CD14-positive monocyte (primary cell): ENCODE data around the gene CXCR4. TPM values are rescaled to one million over a fixed set of nuclear protein-coding genes. Genes with fewer than 3 reads are reported as not detected.

ENCODE experiments used
- DNase-seq, 3 donors: peaks; one replicate each; pipeline ENCODE4 v3.0.0-alpha.2; 2011 to 2022
- H2AFZ ChIP-seq: 2 replicates; pipeline ENCODE4 v1.6.0; 2012; ENCODE audit warnings: mild to moderate bottlenecking, low read depth, low read length, inconsistent platforms; ENCODE audit not compliant: insufficient read depth, poor library complexity, severe bottlenecking
- H3K27ac ChIP-seq, 2 donors: 1 replicate in 1 of 2; 2 replicates in 1 of 2; pipeline ENCODE4 v1.5.1; 2012 to 2013; ENCODE audit warnings: low read length in 2 of 2, control low read depth in 1 of 2, inconsistent platforms in 1 of 2, low read depth in 1 of 2, mild to moderate bottlenecking in 1 of 2
- H3K27me3 ChIP-seq, 2 donors: one replicate each; pipeline versions ENCODE4 v1.6.0 to v1.6.1; 2011 to 2013; ENCODE audit warnings: low read length in 2 of 2; ENCODE audit not compliant: control insufficient read depth in 2 of 2, insufficient read depth in 2 of 2
- H3K36me3 ChIP-seq, 2 donors: replicated peaks in 1 of 2; 1 replicate in 1 of 2; 2 replicates in 1 of 2; pipeline versions ENCODE4 v1.5.1 to v1.6.1; 2012 to 2013; ENCODE audit warnings: low read length in 2 of 2, control low read depth in 1 of 2, inconsistent platforms in 1 of 2, mild to moderate bottlenecking in 1 of 2; ENCODE audit not compliant: insufficient read depth in 2 of 2, control insufficient read depth in 1 of 2
- H3K4me1 ChIP-seq, 2 donors: 1 replicate in 1 of 2; 2 replicates in 1 of 2; pipeline versions ENCODE4 v1.5.1 to v1.6.1; 2012 to 2013; ENCODE audit warnings: low read length in 2 of 2, control low read depth in 1 of 2, inconsistent platforms in 1 of 2, mild to moderate bottlenecking in 1 of 2, moderate library complexity in 1 of 2; ENCODE audit not compliant: insufficient read depth in 2 of 2, control insufficient read depth in 1 of 2
- H3K4me2 ChIP-seq: replicated peaks from 2 replicates; pipeline ENCODE3; 2012; ENCODE audit warnings: low read length, moderate library complexity, mild to moderate bottlenecking; ENCODE audit not compliant: poor library complexity, severe bottlenecking; ENCODE audit errors: extremely low read depth
- H3K4me3 ChIP-seq, 3 experiments: fragments of 200-600 bp in 1 of 3; sonication (generic) in 1 of 3; replicated peaks in 1 of 3; 1 replicate in 2 of 3; 2 replicates in 1 of 3; pipeline ENCODE4 v1.5.1; 2011 to 2013; ENCODE audit warnings: low read length in 3 of 3, mild to moderate bottlenecking in 3 of 3, control low read depth in 2 of 3, low read depth in 2 of 3, inconsistent platforms in 1 of 3, moderate library complexity in 1 of 3
- H3K79me2 ChIP-seq: 2 replicates; pipeline ENCODE4 v1.6.0; 2012; ENCODE audit warnings: mild to moderate bottlenecking, control low read depth, inconsistent platforms, low read length, moderate library complexity; ENCODE audit not compliant: insufficient read depth
- H3K9ac ChIP-seq: 2 replicates; pipeline ENCODE4 v1.6.0; 2017; ENCODE audit warnings: low read length, mild to moderate bottlenecking; ENCODE audit not compliant: insufficient read depth, poor library complexity, severe bottlenecking
- H3K9me3 ChIP-seq, 2 donors: replicated peaks in 1 of 2; 1 replicate in 1 of 2; 2 replicates in 1 of 2; pipeline versions ENCODE4 v1.5.1 to v1.6.1; 2012 to 2013; ENCODE audit warnings: low read length in 2 of 2, control low read depth in 1 of 2; ENCODE audit not compliant: control insufficient read depth in 1 of 2, insufficient read depth in 1 of 2
- H4K20me1 ChIP-seq: 2 replicates; pipeline ENCODE4 v1.6.0; 2012; ENCODE audit warnings: mild to moderate bottlenecking, low read length, control low read depth, moderate library complexity; ENCODE audit not compliant: insufficient read depth
- H3K27ac Mint-ChIP-seq, 7 donors: one replicate each; pipeline ENCODE4 v1.8.0; 2020; ENCODE audit warnings: mild to moderate bottlenecking in 7 of 7, mixed read lengths in 7 of 7, moderate library complexity in 6 of 7, inconsistent platforms in 2 of 7
- H3K27me3 Mint-ChIP-seq, 3 donors: one replicate each; pipeline ENCODE4 v1.8.0; 2021 to 2022; ENCODE audit warnings: low read depth in 3 of 3, mild to moderate bottlenecking in 3 of 3, mixed read lengths in 3 of 3, moderate library complexity in 3 of 3, inconsistent platforms in 1 of 3
- H3K36me3 Mint-ChIP-seq, 2 donors: one replicate each; pipeline ENCODE4 v1.8.0; 2020; ENCODE audit warnings: mixed read lengths in 2 of 2, inconsistent platforms in 1 of 2, mild to moderate bottlenecking in 1 of 2
- H3K4me1 Mint-ChIP-seq: one replicate; pipeline ENCODE4 v1.8.0; 2020; ENCODE audit warnings: mild to moderate bottlenecking, mixed read lengths
- H3K4me3 Mint-ChIP-seq, 2 donors: one replicate each; pipeline ENCODE4 v1.8.0; 2020; ENCODE audit warnings: mild to moderate bottlenecking in 2 of 2, mixed read lengths in 2 of 2, moderate library complexity in 1 of 2
- H3K9me3 Mint-ChIP-seq, 7 donors: one replicate each; pipeline ENCODE4 v1.8.0; 2020 to 2022; ENCODE audit warnings: mixed read lengths in 7 of 7, mild to moderate bottlenecking in 6 of 7, moderate library complexity in 6 of 7, inconsistent platforms in 2 of 7
- CTCF ChIP-seq: fragments of 200-600 bp; IDR thresholded peaks from one replicate; pipeline ENCODE4 v1.8.0; 2022; ENCODE audit warnings: antibody characterized with exemption, mild to moderate bottlenecking
- WGBS: methylation state at CpG from one replicate; pipeline ENCODE4 v1.1.5; 2013; ENCODE audit warnings: missing lambda C conversion rate; ENCODE audit not compliant: insufficient coverage; 5-methylcytosine and 5-hydroxymethylcytosine counted together
- intact Hi-C, 2 donors: fragments of 100-400 bp; cut with micrococcal nuclease; formaldehyde crosslinking; loops; one replicate each; pipeline versions ENCODE4 v1.15.0 to v1.15.1; 2023
- polyA plus RNA-seq, 3 donors: library from polyadenylated mRNA; depleted of rRNA in 1 of 3; unstranded in 2 of 3; stranded (reverse) in 1 of 3; fragments of 300-500 nt in 2 of 3; fragments of >200 nt in 1 of 3; fragmentation: Illumina TruSeq in 2 of 3; gene quantifications; 1 replicate in 2 of 3; 2 replicates in 1 of 3; pipeline ENCODE4 v1.2.3, GENCODE V29; 2012 to 2021

CXCR4 gene
- polyA plus RNA-seq, 3 donors, result 140 to 1,274 (median 391) TPM

- H3K27ac Mint-ChIP-seq, result peak overlapping the region in 1 of 7 donors; percentile 21
These were observed 52.6 kb downstream of the CXCR4 start for GRCh38 chr2:136065384-136065783.

More at GRCh38 chr2:136065384-136065783, 52.6 kb downstream of the CXCR4 start:
- Histone ChIP-seq H3K9ac (no peak overlapping the region), H3K4me1 (peaks cover 0 to 14% of the 10 kb centered on the region in 2 donors), H4K20me1 (no peaks in the 10 kb centered on the region), H3K79me2 (no peaks in the 10 kb centered on the region), H3K27ac (no peak overlapping the region), H3K4me2 (no peak overlapping the region), H3K36me3 (no peaks in the 10 kb centered on the region), H3K27me3 (no peaks in the 10 kb centered on the region), H3K9me3 (no peaks in the 10 kb centered on the region), H3K4me3 (no peak overlapping the region), H2AFZ (no peak overlapping the region)
- 33% methylated on average over 1 of the region's 2 CpGs for WGBS
- Mint-ChIP-seq H3K36me3 (no peaks in the 10 kb centered on the region), H3K4me1 (peaks cover 14% of the 10 kb centered on the region), H3K9me3 (peaks cover 0 to 4% (median 0%) of the 10 kb centered on the region in 7 donors), H3K27me3 (peaks cover 0 to 2% (median 1%) of the 10 kb centered on the region in 3 donors), H3K4me3 (no peak overlapping the region)
- intact Hi-C loops, result no loop called here
- peak in 1 of 3 donors; percentile 12 for DNase-seq
- no peak for TF ChIP-seq CTCF

Other genes with a start within 250 kb of the CXCR4 start
- 1 to 10 TPM; 1.3 to 2.2 (median 1.7) TPM for gene MCM6, start 241.7 kb downstream of the CXCR4 start, polyA plus RNA-seq
- gene DARS1, start 132.5 kb downstream of the CXCR4 start, polyA plus RNA-seq, result 10 to 100 TPM; 24.4 to 53.0 (median 46.2) TPM